Epithelial cell of prostate (primary cell): Measurements from ENCODE around the gene TTC9C.
"Not testable (repeated sequence)": the region's sequence is repeated elsewhere in the genome, so short reads cannot be mapped to it uniquely, and the experiment has no call there.

Source experiments
- DNase-seq: peaks from one replicate; pipeline ENCODE4 v3.0.0-alpha.2; 2011; ENCODE audit warnings: low read depth, low spot score
- H3K27ac ChIP-seq: fragments of 450-650 bp; 2 replicates; pipeline ENCODE4 v1.5.1; 2017; ENCODE audit warnings: mild to moderate bottlenecking

TTC9C gene

GRCh38 chr11:62737196-62737595 is 8.9 kb downstream of the TTC9C start:
- no peak for DNase-seq
- H3K27ac ChIP-seq = no peak overlapping the region

DNA sequence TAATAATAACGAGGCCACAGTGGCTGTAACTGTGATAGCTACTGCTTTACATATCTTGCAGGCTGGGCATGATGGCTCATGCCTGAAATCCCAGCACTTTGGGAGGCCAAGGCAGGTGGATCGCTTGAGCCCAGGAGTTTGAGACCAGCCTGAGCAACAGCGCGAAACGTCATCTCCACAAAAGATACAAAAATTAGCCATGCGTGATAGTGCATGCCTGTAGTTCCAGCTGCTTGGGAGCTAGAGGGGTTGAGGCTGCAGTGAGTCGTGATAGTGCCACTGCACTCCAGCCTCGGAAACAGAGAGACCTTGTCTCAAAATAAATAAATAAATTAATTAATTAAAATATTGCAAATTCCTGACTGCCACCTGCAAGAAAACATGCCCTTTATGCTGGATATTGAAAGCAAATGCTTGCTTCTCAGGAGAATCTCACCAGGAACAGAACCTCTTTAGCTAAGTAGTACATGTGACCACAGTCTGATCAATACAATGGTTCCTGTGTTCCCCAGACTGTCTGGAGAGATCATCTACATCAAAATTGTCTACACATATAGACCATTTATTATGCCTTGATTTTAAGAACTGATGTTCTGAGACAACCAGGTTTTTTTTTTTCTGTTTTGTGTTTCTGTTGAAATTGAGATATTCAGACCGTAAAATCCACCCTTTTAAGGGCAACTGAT is 19.3 kb downstream of the TTC9C start:
- no peak overlapping the region for H3K27ac ChIP-seq
- DNase-seq = no peak

DNA sequence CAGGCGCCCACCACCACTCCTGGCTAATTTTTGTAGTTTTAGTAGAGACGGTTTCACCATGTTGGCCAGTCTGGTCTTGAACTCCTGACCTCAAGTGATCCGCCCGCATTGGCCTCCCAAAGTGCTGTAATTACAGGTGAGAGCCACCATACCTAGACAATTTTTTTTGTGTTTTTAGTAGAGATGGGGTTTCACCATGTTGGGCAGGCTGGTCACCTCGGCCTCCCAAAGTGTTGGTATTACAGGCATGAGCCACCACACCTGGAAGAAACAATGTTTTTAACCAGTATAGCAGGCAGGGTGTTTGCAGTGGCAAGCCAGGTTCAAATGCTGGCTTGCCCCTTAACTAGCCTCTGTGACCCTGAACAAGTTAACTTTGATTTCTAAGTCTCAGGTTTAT is 21.6 kb downstream of the TTC9C start:
- H3K27ac ChIP-seq, DNase-seq: not testable (repeated sequence)

GRCh38 chr11:62752177-62752785 is 24.0 kb downstream of the TTC9C start:
- DNase-seq = no peak
- no peak overlapping the region for H3K27ac ChIP-seq

DNA sequence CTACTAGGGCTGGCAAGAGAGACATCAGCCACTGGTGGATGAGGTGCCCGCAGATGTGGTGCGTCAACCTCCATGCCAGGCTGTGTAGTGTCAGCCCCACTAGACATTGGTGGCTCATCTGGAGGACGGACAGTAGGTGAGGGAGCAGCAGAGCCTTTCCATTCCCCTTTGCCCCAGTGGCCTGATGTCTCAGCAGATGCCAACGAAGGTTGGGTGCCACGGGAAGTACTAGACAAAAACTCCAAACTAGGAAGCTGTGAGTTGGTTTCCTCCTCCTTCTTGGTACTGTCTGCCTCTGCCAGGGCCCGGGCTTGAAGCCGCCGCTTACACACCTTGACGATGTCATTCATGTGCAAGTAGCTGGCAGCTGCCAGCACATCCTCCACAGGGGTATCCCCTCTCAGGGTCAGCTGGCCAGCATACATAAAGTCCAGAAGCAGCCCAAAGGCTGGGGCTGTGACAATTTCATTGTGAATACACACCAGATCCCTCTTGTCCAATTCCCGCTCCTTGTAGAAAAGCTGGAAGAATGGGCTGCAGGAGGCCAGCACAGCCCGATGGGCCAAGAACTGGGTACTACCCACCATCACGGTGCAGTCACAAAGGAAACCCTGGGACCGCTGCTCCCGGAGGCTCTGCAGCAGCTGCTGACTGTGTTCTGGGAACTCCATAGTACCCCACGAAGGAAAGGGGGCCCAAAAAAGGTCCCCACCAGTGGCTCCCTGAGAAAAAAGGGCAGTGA is 24.9 kb downstream of the TTC9C start:
- no peak for DNase-seq
- H3K27ac ChIP-seq = peak overlapping the region; percentile 73

DNA sequence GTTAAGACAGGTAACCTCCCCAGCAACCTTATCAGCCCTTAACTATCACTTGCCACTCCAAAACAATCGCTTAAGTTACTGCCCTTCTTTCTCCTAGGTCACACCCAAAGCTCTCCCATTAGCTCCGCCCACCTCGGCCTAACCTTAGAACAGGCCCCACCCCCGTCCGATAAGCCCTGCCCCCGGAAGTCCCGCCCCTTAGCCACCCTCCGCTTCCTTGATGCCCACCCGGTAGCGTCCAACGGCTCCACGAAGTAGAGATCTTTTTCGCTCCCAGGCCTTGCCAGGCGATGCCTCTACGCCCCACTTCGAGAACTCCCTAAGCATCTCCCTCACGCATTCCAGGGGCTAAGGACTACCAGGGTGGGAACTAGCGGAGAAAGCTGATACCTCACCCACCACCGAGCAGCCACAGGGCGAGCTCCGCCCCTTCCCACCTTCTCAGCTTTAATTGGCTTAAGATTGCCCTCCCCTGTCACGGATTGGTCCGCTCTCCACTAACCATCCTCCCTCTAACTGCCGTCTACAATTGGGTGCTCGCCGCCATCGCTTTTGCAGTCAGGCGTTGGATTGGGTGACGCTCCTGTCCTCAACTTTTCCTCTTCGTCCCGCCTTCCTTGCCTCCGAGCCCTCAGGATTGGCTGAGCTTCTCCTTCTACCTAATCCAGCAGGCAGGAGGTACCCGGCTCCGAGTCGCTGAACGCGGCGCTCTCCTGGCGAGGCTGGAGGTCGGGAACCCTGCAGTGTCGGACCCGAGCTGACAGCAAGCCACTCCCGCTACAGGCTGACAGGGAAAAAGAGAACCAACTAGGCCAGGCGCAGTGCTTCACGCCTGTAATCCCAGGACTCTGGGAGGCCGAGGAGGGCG is 25.7 kb downstream of the TTC9C start, which contains the start of gene ZBTB3:
Gene ZBTB3, minus strand, starts transcription at position 425 of the 868 bp plus-strand sequence. CDS start 496 bp downstream, outside the sequence.
- peak within 1 kb of the TSS; percentile 73 for H3K27ac ChIP-seq

GRCh38 chr11:62755086-62755615 is 26.9 kb downstream of the TTC9C start:
- no peak for DNase-seq
- no peak overlapping the region for H3K27ac ChIP-seq

More for the DNA sequence above, 25.7 kb downstream of the TTC9C start, which contains the start of gene ZBTB3:
- DNase-seq = peak; percentile 97

- H3K27ac ChIP-seq = no peak overlapping the region
- DNase-seq = no peak
Observed at GRCh38 chr11:62757846-62758788, 29.8 kb downstream of the TTC9C start.

DNA sequence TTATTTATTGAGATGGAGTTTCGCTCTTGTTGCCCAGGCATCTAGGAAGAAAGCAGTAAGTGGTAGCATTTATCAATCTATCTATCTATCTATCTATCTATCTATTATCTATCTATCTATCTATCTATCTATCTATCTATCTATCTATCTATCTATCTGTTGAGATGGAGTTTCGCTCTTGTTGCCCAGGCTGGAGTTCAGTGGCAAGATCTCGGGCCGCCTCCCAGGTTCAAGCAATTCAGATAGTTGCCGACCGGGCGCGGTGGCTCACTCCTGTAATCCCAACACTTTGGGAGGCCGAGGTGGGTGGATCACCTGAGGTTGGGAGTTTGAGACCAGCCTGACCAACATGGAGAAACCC is 32.6 kb downstream of the TTC9C start:
- DNase-seq = not testable (repeated sequence)
- H3K27ac ChIP-seq = peak overlapping the region; percentile 56

GRCh38 chr11:62770778-62771143 is 42.5 kb downstream of the TTC9C start:
- peak overlapping the region; percentile 86 for H3K27ac ChIP-seq
- no peak for DNase-seq

DNA sequence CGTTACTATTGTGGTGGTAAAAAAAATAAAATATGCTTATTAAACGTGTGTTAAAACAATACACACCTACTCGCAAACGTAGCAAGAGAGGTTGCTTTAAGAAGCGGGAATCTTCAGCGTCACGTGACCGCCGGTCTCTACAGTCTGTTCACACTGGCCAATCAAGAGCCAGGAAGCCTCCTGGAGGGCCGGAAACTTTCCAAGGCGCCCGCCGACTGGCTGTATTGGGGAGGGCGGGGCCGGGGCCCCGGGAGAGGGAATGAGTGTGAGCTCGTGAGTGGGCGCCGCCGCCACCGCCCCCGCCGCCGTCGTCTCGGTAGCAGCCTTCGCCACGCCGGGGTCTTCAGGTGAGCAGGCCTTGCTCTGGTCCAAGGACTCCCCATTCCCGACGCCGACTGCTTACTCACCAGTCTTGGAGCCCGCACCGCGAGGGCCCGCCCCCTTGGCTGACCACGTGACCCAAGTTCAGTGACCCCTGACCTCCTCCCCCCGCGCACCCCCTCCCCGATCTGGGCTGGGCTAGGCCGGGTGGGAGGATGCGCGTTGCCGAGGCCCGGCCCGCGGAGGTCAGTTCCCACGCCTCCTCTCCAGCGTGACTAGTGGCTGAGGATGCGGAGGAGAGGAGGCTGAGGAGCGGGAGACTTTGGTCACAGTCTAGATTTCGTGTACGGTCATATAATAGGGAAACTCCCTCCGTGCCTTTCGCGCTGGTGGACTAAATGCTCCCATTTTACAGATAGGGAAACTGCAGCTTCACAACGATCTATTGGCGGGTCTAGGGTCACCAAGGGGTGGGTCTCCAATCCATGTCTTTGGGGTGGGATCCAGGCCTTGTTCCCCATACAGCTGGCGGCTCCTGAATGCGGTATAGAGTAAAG is 43.1 kb downstream of the TTC9C start, which contains the start of gene TAF6L:
Gene TAF6L, plus strand, starts transcription at position 253 of the 878 bp plus-strand sequence. CDS start 4,388 bp downstream, outside the sequence.
- peak; percentile 65 for DNase-seq
- peak within 1 kb of the TSS; percentile 86 for H3K27ac ChIP-seq

DNA sequence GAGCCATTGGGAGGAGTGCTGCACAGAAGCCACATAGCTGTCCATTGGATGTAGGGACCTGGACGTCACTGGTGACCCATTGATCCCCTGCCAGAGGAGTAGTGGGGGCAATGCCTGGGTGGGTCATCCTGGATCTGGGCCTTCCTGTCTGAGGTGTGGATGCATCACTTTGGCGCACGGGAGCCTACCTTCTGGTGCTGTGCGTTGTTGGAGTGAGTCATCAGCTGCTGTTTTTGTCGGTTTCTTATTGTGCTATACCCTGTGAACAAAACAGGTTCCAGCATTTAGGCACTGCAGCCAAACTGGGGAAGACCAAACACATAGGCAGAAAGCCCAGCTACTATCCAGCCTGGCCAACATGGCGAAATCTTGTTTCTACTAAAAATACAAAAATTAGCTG is 46.1 kb downstream of the TTC9C start:
- no peak for DNase-seq
- no peak overlapping the region for H3K27ac ChIP-seq

- no peak overlapping the region for H3K27ac ChIP-seq
- no peak for DNase-seq
Observed at GRCh38 chr11:62775646-62776045, 47.4 kb downstream of the TTC9C start.

DNA sequence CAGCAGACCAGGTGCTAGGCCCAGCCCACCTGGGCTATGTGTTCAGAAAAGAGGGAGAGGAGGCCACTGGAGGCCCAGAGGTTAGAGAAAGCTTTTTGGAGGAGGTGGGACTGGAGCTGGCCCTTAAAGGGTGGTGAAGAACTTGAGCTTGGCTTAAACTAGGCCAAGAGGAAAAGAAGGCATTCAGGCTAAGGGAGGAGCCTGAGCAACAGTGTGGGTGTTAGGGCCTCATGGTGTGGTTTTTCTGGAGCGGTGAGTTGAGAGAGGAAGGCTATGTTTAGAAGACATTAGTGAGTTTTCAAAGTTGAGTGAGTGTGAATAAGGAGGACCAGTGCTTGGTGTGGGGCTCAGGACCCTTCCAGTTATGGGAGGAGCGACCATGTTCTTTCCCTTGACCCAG is 49.1 kb downstream of the TTC9C start:
- H3K27ac ChIP-seq = no peak overlapping the region

DNA sequence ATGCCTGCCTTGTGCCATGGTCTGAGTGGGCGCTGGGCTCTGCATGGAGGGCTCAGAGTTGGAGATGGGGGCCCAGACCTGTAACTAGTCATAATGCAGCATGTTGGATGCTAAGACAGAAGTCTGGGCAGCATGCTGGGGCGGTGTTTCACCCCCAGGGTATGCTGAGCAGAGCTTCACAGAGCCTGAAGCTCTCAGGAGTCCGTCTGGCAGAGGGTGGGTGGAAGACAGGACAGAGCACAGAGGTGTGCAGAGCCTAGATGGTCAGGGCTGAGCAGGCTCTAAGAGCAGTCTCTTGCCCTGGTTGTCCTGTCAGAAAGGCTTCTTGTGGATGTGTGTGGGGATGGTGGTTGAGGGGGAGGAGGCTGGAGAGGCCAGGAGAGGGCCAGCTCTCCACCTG is 50.2 kb downstream of the TTC9C start:
- no peak overlapping the region for H3K27ac ChIP-seq
- no peak for DNase-seq

More for the DNA sequence above, 49.1 kb downstream of the TTC9C start:
- DNase-seq = no peak

- no peak overlapping the region for H3K27ac ChIP-seq
- no peak for DNase-seq
Observed at GRCh38 chr11:62782753-62783152, 54.5 kb downstream of the TTC9C start.

GRCh38 chr11:62786318-62787004 is 58.2 kb downstream of the TTC9C start:
- peak overlapping the region; percentile 96 for H3K27ac ChIP-seq
- DNase-seq = no peak
